ENCODE measurements around the gene JAG1.
A peak's percentile ranks its signal among the peaks of the same experiment; 100 is the strongest.

Gene JAG1

DNA sequence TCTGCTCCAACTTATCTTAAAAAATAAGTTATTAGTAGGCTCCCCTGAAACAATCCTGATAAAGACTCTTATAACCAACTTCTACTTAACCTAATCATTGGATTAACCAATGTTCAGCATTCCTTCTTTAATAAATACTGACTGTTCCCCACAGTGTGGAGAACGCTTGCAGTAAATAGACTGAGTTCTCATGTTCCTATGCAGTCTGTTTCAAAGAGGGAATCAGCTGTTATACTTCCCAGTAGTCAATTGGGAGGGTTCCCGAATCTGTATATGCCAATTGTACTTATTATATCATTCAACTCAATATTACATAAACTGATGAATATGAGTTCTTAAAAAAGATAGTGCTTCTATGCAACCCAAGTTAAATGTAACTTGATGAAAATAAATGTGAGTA is 9.7 kb upstream of the JAG1 start:
- no peaks in the 10 kb centered on the region for H3K4me1 ChIP-seq
- DNase-seq, result no peak
- H3K9me3 ChIP-seq, result no peaks in the 10 kb centered on the region
- TF ChIP-seq, protein P1, sequence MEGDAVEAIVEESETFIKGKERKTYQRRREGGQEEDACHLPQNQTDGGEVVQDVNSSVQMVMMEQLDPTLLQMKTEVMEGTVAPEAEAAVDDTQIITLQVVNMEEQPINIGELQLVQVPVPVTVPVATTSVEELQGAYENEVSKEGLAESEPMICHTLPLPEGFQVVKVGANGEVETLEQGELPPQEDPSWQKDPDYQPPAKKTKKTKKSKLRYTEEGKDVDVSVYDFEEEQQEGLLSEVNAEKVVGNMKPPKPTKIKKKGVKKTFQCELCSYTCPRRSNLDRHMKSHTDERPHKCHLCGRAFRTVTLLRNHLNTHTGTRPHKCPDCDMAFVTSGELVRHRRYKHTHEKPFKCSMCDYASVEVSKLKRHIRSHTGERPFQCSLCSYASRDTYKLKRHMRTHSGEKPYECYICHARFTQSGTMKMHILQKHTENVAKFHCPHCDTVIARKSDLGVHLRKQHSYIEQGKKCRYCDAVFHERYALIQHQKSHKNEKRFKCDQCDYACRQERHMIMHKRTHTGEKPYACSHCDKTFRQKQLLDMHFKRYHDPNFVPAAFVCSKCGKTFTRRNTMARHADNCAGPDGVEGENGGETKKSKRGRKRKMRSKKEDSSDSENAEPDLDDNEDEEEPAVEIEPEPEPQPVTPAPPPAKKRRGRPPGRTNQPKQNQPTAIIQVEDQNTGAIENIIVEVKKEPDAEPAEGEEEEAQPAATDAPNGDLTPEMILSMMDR (IDR thresholded peaks at IDR 0.05), result no peak
- H3K36me3 ChIP-seq, result no peaks in the 10 kb centered on the region
- intact Hi-C loops (cut with DNase I; ENCODE audit: low total_unique reads), result no loop called here
- no peak overlapping the region for H3K27ac ChIP-seq
- H3K27me3 ChIP-seq, result no peaks in the 10 kb centered on the region
- H3K4me3 ChIP-seq, result no peak overlapping the region

DNA sequence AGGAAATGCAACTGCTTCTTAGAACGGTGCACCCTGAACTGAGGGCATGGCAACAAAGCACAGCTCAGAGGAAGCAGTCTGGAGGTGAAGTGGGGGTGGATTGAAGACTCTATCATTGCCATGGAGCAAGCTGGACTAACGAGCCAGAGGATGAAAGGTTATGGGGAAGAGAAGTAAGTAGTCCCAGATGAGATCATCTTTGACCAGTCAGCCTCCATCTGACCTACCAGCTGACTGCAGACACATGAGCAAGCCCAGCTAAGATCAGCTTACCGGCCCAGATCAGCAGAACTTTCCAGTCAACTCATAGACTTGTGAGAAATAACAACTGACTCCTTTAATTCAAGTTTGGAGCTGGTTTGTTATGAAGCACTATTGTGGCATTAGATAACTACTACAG is 9.1 kb upstream of the JAG1 start:
- H3K4me1 ChIP-seq, result no peaks in the 10 kb centered on the region
- intact Hi-C loops (cut with DNase I; ENCODE audit: low total_unique reads), result no loop called here
- DNase-seq, result no peak
- no peaks in the 10 kb centered on the region for H3K27me3 ChIP-seq
- TF ChIP-seq, protein P1 (IDR thresholded peaks at IDR 0.05), result no peak
- no peak overlapping the region for H3K27ac ChIP-seq
- H3K4me3 ChIP-seq, result no peak overlapping the region
- H3K9me3 ChIP-seq, result no peaks in the 10 kb centered on the region
- H3K36me3 ChIP-seq, result no peaks in the 10 kb centered on the region

DNA sequence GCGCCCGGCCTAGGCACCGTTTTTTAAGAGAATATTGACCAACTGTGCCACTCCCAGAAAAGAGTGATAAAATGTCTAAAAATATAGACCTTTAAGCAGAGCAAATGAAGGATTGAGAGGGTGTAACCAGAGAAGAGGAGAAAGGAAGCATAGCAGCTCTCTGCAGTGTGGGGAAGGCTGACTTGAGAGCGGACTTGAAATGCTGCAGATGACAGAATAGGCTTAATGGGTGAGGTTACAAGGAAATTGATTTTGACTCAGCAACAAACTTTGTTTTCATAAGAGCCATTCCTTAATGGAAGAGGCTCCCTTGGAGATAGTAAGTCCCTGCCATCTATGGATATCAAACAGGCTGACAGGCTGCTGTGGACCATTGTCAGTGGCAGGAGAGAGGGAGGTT is 7.7 kb upstream of the JAG1 start:
- intact Hi-C loops (cut with DNase I; ENCODE audit: low total_unique reads), result no loop called here
- no peak for DNase-seq
- H3K4me3 ChIP-seq, result no peak overlapping the region
- TF ChIP-seq, protein P1 (IDR thresholded peaks at IDR 0.05), result no peak
- H3K27ac ChIP-seq, result no peak overlapping the region
- no peaks in the 10 kb centered on the region for H3K4me1 ChIP-seq
- no peaks in the 10 kb centered on the region for H3K9me3 ChIP-seq
- H3K27me3 ChIP-seq, result no peaks in the 10 kb centered on the region
- no peaks in the 10 kb centered on the region for H3K36me3 ChIP-seq

DNA sequence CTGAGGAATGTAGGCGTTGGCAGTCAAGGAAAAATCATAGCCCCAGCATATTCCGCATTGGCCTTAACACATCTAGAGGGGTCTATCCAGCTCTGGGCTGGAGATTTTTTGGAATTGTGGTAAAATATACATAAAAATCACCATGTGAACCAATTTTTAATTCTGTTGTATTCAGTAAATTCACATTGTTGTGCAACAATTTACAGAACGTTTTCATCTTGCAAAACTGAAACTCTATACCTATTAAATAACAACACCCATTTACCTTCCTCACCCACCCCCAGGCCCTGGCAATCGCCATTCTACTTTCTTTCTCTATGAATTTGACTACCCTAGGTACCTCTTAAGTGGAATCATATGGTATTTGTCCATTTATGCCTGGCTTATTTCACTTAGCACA is 6.8 kb upstream of the JAG1 start:
- H3K9me3 ChIP-seq, result no peaks in the 10 kb centered on the region
- H3K4me1 ChIP-seq, result peaks cover 0 to 3% (median 2%) of the 10 kb centered on the region in 4 donors
- no peaks in the 10 kb centered on the region for H3K27me3 ChIP-seq
- intact Hi-C loops (cut with DNase I; ENCODE audit: low total_unique reads), result no loop called here
- no peaks in the 10 kb centered on the region for H3K36me3 ChIP-seq
- no peak for DNase-seq
- no peak overlapping the region for H3K27ac ChIP-seq
- H3K4me3 ChIP-seq, result no peak overlapping the region
- TF ChIP-seq, protein P1 (IDR thresholded peaks at IDR 0.05), result no peak

DNA sequence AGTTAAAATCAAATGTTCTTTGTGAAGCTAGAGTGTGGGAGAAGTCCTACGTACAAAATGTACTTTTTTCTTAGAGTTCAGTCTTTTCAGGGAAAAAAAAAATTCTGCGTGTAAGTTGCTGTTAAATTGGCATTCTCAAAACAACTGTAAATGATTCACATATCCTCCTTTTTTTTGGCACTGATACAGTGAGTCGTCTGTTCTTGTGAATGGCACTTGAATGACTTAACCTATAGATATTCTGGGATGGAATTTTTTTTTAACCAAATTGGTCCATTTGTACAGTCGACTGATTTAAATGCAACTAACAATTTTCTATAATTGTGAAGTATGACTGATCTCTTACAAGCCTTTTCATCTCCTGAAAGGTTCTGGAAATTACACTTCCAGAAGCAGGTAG is 5.5 kb upstream of the JAG1 start:
- intact Hi-C loops (cut with DNase I; ENCODE audit: low total_unique reads), result loop anchor here (10.0 kb wide), 4 partner anchors 186 to 866 kb away; partner anchors contain the start of genes MKKS and SLX4IP
- TF ChIP-seq, protein P1 (IDR thresholded peaks at IDR 0.05), result no peak
- H3K27ac ChIP-seq, result no peak overlapping the region

DNA sequence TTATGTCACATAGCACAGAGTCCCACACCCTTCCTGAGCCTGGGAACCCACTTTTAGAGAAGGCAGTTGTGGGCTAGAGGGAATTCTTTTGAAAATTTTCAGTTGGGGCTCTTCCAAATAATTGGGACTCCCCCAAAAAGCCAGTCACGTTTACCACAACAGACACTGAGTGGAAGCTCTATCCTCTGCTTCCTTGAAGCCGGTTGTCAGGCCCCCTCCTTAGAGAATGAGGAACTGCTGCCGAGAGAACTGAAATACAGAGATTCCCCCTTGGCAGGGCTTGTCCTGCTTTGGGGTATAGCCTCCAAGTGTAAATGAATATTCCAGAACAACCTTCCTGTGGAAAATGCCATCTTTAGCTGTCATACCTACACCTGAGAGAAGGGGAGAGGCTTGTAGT is 2.7 kb upstream of the JAG1 start:
- Histone ChIP-seq H3K27ac (peak overlapping the region; percentile 99), H3K4me1 (peaks cover 0 to 11% (median 6%) of the 10 kb centered on the region in 4 donors), H3K27me3 (no peaks in the 10 kb centered on the region), H3K4me3 (no peak overlapping the region), H3K36me3 (peaks cover 7 to 11% (median 7%) of the 10 kb centered on the region in 3 donors), H3K9me3 (no peaks in the 10 kb centered on the region)
- intact Hi-C loops (cut with DNase I; ENCODE audit: low total_unique reads), result loop anchor here (10.0 kb wide), 4 partner anchors 188 to 868 kb away; partner anchors contain the start of genes MKKS and SLX4IP
- DNase-seq, result no peak
- TF ChIP-seq, protein P1 (IDR thresholded peaks at IDR 0.05), result no peak

More for the DNA sequence above, 5.5 kb upstream of the JAG1 start:
- Histone ChIP-seq H3K36me3 (no peaks in the 10 kb centered on the region), H3K4me1 (peaks cover 0 to 11% (median 6%) of the 10 kb centered on the region in 4 donors), H3K27me3 (no peaks in the 10 kb centered on the region), H3K9me3 (no peaks in the 10 kb centered on the region), H3K4me3 (no peak overlapping the region)
- no peak for DNase-seq
